Measurements from ENCODE around the gene GRB7. TPM values are rescaled to one million over a fixed set of nuclear protein-coding genes. Genes with fewer than 3 reads are reported as not detected.
"Not testable (repeated sequence)": the region's sequence is repeated elsewhere in the genome, so short reads cannot be mapped to it uniquely, and the experiment has no call there.

The GRB7 gene
- total RNA-seq, 2 experiments from 2014 or later: 0.37 TPM; not detected in 1

DNA sequence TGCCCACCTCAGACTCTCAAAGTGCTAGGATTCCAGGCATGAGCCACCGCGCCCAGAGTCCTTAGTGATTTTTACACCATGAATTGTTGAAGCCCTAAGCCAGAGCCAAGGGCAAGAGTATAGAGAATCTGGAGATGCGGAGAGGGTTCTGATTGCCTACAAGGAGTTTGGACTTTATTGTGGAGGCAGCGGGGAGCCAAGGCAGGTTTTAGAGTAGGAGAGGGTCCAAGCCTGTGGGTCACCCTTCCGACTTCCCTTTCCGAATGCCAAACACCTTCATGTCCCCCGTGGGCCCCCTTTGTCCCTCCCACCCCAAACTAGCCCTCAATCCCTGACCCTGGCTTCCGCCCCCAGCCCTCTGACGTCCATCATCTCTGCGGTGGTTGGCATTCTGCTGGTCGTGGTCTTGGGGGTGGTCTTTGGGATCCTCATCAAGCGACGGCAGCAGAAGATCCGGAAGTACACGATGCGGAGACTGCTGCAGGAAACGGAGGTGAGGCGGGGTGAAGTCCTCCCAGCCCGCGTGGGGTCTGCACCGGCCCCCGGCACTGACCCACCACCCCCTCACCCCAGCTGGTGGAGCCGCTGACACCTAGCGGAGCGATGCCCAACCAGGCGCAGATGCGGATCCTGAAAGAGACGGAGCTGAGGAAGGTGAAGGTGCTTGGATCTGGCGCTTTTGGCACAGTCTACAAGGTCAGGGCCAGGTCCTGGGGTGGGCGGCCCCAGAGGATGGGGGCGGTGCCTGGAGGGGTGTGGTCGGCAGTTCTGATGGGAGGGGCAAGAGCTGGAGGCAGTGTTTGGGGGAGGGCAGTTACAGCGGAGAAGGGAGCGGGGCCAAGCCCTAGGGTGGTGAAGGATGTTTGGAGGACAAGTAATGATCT is 14.5 kb upstream of the GRB7 start:
- no peaks in the 10 kb centered on the region for H3K27me3 Mint-ChIP-seq (ENCODE audit: low read depth)
- no peak for DNase-seq
- no peaks in the 10 kb centered on the region for H3K9me3 Mint-ChIP-seq (ENCODE audit: insufficient read depth)
- ATAC-seq: peak; percentile 50
- POLR2A ChIA-PET: interaction anchor here (1.0 kb wide), 1 partner anchor 7 kb away, joined by 4 read pairs; the partner anchor contains the start of gene MIEN1
- peaks cover 3% of the 10 kb centered on the region for H3K36me3 Mint-ChIP-seq (ENCODE audit: low read depth)
- no peak overlapping the region for H3K4me3 Mint-ChIP-seq
- CTCF ChIA-PET: interaction anchor here (0.6 kb wide), 1 partner anchor 98 kb away, joined by 3 read pairs; no protein-coding TSS in a partner anchor
- no peaks in the 10 kb centered on the region for H3K4me1 Mint-ChIP-seq (ENCODE audit: low read depth)
- H3K27ac Mint-ChIP-seq: no peak overlapping the region

DNA sequence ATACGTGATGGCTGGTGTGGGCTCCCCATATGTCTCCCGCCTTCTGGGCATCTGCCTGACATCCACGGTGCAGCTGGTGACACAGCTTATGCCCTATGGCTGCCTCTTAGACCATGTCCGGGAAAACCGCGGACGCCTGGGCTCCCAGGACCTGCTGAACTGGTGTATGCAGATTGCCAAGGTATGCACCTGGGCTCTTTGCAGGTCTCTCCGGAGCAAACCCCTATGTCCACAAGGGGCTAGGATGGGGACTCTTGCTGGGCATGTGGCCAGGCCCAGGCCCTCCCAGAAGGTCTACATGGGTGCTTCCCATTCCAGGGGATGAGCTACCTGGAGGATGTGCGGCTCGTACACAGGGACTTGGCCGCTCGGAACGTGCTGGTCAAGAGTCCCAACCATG is 13.0 kb upstream of the GRB7 start:
- Mint-ChIP-seq H3K27me3 (ENCODE audit: low read depth) (no peaks in the 10 kb centered on the region), H3K27ac (no peak overlapping the region), H3K9me3 (ENCODE audit: insufficient read depth) (no peaks in the 10 kb centered on the region), H3K4me3 (no peak overlapping the region), H3K36me3 (ENCODE audit: low read depth) (peaks cover 14% of the 10 kb centered on the region), H3K4me1 (ENCODE audit: low read depth) (peaks cover 10% of the 10 kb centered on the region)
- ATAC-seq: no peak
- no peak for DNase-seq
- POLR2A ChIA-PET: interaction anchor here (0.6 to 1.2 kb wide), 2 partner anchors 21 to 30 kb away, joined by 3 read pairs; no protein-coding TSS in a partner anchor
- CTCF ChIA-PET: interaction anchor here (1.5 kb wide), 1 partner anchor 103 kb away, joined by 3 read pairs; no protein-coding TSS in a partner anchor

DNA sequence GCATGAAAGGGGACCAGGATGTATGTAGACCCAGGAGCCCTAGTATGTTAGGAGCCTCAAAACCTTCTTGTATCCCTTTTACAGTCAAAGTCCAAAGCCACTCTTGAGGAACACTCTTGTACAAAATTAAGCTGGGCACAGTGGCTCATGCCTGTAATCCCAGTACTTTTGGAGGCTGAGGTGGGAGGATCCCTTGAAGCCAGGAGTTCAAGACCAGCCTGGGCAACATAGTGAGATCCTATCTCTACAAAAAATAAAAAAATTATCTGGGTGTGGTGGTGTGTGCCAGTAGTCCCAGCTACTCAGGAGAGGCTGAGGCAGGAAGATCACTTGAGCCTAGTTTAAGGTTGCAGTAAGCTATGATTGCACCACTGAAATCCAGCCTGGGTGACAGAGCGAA is 11.8 kb upstream of the GRB7 start:
- not testable (repeated sequence) for ATAC-seq; H3K27me3 Mint-ChIP-seq (ENCODE audit: low read depth); H3K9me3 Mint-ChIP-seq (ENCODE audit: insufficient read depth); H3K27ac Mint-ChIP-seq; H3K4me3 Mint-ChIP-seq; DNase-seq
- CTCF ChIA-PET: interaction anchor here (1.5 kb wide), 1 partner anchor 104 kb away, joined by 3 read pairs; no protein-coding TSS in a partner anchor
- Mint-ChIP-seq H3K36me3 (ENCODE audit: low read depth) (peaks cover 16% of the 10 kb centered on the region), H3K4me1 (ENCODE audit: low read depth) (peaks cover 14% of the 10 kb centered on the region)
- POLR2A ChIA-PET: interaction anchor here (0.7 to 1.2 kb wide), 2 partner anchors 29 to 200 kb away, joined by 3 read pairs; no protein-coding TSS in a partner anchor

DNA sequence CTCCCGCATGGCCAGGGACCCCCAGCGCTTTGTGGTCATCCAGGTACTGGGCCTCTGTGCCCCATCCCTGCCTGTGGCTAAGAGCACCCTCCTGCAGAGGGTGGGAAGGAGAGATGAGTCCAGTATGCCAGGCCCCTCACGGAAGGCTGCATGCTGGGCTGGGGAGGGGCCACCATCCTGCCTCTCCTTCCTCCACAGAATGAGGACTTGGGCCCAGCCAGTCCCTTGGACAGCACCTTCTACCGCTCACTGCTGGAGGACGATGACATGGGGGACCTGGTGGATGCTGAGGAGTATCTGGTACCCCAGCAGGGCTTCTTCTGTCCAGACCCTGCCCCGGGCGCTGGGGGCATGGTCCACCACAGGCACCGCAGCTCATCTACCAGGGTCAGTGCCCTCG is 11.1 kb upstream of the GRB7 start:
- Mint-ChIP-seq H3K36me3 (ENCODE audit: low read depth) (peaks cover 16% of the 10 kb centered on the region), H3K27me3 (ENCODE audit: low read depth) (no peaks in the 10 kb centered on the region), H3K9me3 (ENCODE audit: insufficient read depth) (no peaks in the 10 kb centered on the region), H3K27ac (no peak overlapping the region), H3K4me1 (ENCODE audit: low read depth) (peaks cover 17% of the 10 kb centered on the region), H3K4me3 (no peak overlapping the region)
- ATAC-seq (no peak), DNase-seq (no peak)
- ChIA-PET POLR2A (no interaction called here), CTCF (no interaction called here)

DNA sequence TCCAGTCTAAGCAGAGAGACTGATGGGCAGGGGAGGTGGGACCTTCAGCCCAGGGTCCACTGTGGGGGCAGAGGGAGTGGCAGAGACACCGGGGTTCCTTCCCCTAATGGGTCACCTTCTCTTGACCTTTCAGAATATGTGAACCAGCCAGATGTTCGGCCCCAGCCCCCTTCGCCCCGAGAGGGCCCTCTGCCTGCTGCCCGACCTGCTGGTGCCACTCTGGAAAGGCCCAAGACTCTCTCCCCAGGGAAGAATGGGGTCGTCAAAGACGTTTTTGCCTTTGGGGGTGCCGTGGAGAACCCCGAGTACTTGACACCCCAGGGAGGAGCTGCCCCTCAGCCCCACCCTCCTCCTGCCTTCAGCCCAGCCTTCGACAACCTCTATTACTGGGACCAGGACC is 10.2 kb upstream of the GRB7 start:
- CTCF ChIA-PET: interaction anchor here (0.6 to 5.6 kb wide), 2 partner anchors 105 to 1125 kb away, joined by 3 to 56 read pairs; no protein-coding TSS in a partner anchor

DNA sequence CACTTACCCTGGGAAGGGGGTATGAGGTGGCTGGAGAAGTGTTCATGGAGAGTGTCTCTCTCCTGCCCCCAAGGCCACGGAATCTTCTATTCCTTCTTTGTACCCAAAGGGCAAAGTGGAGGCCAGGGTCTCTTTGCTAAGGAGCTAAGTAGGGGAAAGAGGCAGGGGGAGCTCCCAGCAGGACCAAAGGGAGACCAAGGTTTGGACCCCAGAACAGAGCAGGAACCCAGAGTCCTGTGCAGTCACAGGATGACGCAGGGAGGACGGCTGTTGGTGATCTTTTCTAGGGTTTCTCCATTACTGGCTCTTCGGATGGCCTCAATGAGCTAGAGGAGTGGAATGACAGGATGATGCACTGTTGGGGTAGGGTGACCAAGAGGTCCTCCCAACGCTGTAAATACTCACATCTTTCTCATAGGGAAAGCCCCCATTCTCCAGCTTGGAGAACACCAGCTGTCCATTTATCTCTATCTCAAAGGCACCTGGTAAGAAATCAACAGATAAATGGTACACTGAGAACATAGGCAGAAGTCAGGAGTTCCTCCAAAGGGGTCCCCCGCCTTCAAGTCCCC is 8.4 kb upstream of the GRB7 start:
- peaks cover 16% of the 10 kb centered on the region for H3K36me3 Mint-ChIP-seq (ENCODE audit: low read depth)
- CTCF ChIA-PET: interaction anchor here (0.7 to 5.6 kb wide), 28 partner anchors 9 to 340 kb away, joined by 3 to 56 read pairs (median 4); partner anchors contain the start of genes IKZF3, PGAP3, PNMT and PSMD3
- no peak for ATAC-seq
- peaks cover 17% of the 10 kb centered on the region for H3K4me1 Mint-ChIP-seq (ENCODE audit: low read depth)
- peak overlapping the region; percentile 88 for H3K27ac Mint-ChIP-seq
- no peak for DNase-seq
- peaks cover 4% of the 10 kb centered on the region for H3K27me3 Mint-ChIP-seq (ENCODE audit: low read depth)
- POLR2A ChIA-PET: interaction anchor here (0.9 to 3.0 kb wide), 17 partner anchors 9 to 251 kb away, joined by 3 to 18 read pairs (median 4); partner anchors contain the start of genes ERBB2, PGAP3 and PSMD3
- H3K9me3 Mint-ChIP-seq (ENCODE audit: insufficient read depth): no peaks in the 10 kb centered on the region
- peak overlapping the region; percentile 91 for H3K4me3 Mint-ChIP-seq

More for the DNA sequence above, 10.2 kb upstream of the GRB7 start:
- H3K36me3 Mint-ChIP-seq (ENCODE audit: low read depth): peaks cover 16% of the 10 kb centered on the region
- peaks cover 2% of the 10 kb centered on the region for H3K27me3 Mint-ChIP-seq (ENCODE audit: low read depth)
- H3K4me3 Mint-ChIP-seq: no peak overlapping the region
- no peak for DNase-seq
- POLR2A ChIA-PET: no interaction called here
- H3K27ac Mint-ChIP-seq: no peak overlapping the region
- no peak for ATAC-seq
- H3K4me1 Mint-ChIP-seq (ENCODE audit: low read depth): peaks cover 17% of the 10 kb centered on the region
- no peaks in the 10 kb centered on the region for H3K9me3 Mint-ChIP-seq (ENCODE audit: insufficient read depth)

DNA sequence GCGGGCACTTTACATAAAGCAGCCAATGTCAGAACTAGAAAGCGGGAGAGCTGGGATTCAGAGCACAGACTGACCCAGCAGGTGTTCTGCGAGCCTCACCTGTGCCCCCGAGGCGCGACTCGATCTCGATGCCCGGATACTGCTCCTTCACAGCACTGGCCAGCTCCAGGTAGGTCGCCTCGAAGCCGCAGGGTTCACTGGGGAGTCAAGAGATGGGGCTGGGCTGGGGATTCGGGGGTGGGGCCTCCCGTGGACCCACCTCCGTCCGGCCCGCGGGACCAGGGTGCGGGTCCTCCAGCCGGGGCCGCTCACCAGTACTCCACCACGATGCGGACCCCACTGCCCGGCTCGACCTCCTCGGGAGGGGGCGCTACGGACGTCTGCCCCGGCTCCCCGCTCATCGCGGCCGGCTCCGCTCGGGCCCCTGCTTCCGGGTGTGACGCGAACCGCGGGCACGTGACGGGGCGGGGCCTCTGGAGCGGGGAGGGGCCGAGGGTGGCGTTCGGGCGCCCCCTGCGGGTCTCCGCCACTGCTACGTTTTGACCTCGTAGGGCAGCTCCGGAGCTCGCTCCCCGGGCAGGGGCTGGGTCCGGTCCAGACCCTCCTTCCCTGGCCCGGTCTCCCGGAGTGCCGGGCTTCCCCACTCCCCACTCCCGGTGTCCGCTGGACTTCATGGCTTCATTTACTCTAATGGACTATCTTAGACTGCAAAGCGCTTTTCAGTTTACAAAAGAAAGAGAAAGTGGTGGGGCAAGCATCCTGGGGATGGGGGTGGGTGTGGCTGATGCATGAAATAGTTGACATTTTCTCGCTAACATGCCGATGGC is 7.4 kb upstream of the GRB7 start, which contains the start of gene MIEN1:
TSS of gene MIEN1 (minus strand) at position 438 of the 827 bp plus-strand sequence. CDS start at position 401, 37 bp downstream.
- ChIA-PET CTCF (interaction anchor here (0.5 to 5.6 kb wide), 39 partner anchors 10 to 339 kb away, joined by 3 to 56 read pairs (median 4); partner anchors contain the start of genes PGAP3, PNMT, PSMD3 and STARD3), POLR2A (interaction anchor here (0.6 to 3.0 kb wide), 19 partner anchors 8 to 134 kb away, joined by 3 to 18 read pairs (median 4); partner anchors contain the start of genes ERBB2, IKZF3 and PGAP3)
- H3K9me3 Mint-ChIP-seq (ENCODE audit: insufficient read depth): no peaks in the 10 kb centered on the region
- H3K27me3 Mint-ChIP-seq (ENCODE audit: low read depth): peaks cover 6% of the 10 kb centered on the region
- peak within 1 kb of the TSS; percentile 88 for H3K27ac Mint-ChIP-seq
- DNase-seq (peak; percentile 95), ATAC-seq (peak; percentile 92)
- H3K36me3 Mint-ChIP-seq (ENCODE audit: low read depth): peaks cover 16% of the 10 kb centered on the region
- peak within 1 kb of the TSS; percentile 91 for H3K4me3 Mint-ChIP-seq
- peaks cover 17% of the 10 kb centered on the region for H3K4me1 Mint-ChIP-seq (ENCODE audit: low read depth)

DNA sequence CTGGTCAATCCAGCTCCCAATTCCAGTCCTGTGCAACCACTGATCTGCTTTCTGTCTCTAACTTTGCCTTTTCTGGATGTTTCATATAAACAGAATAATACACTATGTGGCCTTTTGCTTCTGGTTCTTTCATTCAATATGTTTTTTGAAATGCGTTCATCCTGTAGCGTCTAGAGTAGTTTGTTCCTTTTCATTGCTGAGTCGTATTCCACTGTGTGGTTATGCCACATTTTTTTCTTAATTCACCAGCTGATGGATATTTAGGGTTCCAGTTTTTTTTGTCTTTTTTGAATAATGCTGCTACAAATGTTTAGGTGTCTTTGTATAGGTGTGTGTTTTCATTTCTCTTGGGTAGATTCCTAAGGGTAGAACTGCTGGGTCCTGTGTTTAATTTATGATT is 5.2 kb upstream of the GRB7 start:
- no peak for ATAC-seq
- CTCF ChIA-PET: interaction anchor here (0.9 to 5.6 kb wide), 3 partner anchors 62 to 110 kb away, joined by 3 to 56 read pairs (median 4); partner anchors contain the start of gene PNMT
- no peaks in the 10 kb centered on the region for H3K9me3 Mint-ChIP-seq (ENCODE audit: insufficient read depth)
- DNase-seq: no peak
- peaks cover 20% of the 10 kb centered on the region for H3K27me3 Mint-ChIP-seq (ENCODE audit: low read depth)
- H3K4me1 Mint-ChIP-seq (ENCODE audit: low read depth): peaks cover 17% of the 10 kb centered on the region
- no peak overlapping the region for H3K4me3 Mint-ChIP-seq
- H3K27ac Mint-ChIP-seq: no peak overlapping the region
- POLR2A ChIA-PET: interaction anchor here (0.6 kb wide), 1 partner anchor 180 kb away, joined by 4 read pairs; no protein-coding TSS in a partner anchor
- H3K36me3 Mint-ChIP-seq (ENCODE audit: low read depth): peaks cover 16% of the 10 kb centered on the region

DNA sequence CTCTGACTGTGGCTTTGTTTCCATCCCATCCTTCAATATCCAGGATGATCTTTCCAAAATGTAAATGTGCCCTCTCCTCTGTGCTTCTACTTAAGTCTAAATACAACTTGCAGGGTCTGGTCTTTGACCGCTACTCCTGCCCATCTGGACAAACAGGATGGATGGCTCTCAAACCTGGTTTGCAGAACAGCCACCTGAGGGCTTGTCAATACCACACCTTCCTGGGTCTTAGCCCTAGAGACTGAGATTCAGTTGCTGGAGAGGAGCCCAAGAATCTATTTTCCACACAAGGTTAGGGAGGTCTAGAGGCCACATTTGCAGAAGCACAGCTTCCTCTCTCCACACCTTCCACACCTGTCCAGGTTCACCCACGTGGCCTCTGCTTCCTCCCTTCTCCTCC is 1.9 kb upstream of the GRB7 start:
- H3K4me1 Mint-ChIP-seq (ENCODE audit: low read depth): peaks cover 29% of the 10 kb centered on the region
- H3K4me3 Mint-ChIP-seq: no peak overlapping the region
- H3K9me3 Mint-ChIP-seq (ENCODE audit: insufficient read depth): no peaks in the 10 kb centered on the region
- no peak overlapping the region for H3K27ac Mint-ChIP-seq
- CTCF ChIA-PET: interaction anchor here (0.8 kb wide), 1 partner anchor 113 kb away, joined by 3 read pairs; no protein-coding TSS in a partner anchor
- ATAC-seq (no peak), DNase-seq (no peak)
- H3K27me3 Mint-ChIP-seq (ENCODE audit: low read depth): peaks cover 24% of the 10 kb centered on the region
- POLR2A ChIA-PET: no interaction called here
- H3K36me3 Mint-ChIP-seq (ENCODE audit: low read depth): no peaks in the 10 kb centered on the region

DNA sequence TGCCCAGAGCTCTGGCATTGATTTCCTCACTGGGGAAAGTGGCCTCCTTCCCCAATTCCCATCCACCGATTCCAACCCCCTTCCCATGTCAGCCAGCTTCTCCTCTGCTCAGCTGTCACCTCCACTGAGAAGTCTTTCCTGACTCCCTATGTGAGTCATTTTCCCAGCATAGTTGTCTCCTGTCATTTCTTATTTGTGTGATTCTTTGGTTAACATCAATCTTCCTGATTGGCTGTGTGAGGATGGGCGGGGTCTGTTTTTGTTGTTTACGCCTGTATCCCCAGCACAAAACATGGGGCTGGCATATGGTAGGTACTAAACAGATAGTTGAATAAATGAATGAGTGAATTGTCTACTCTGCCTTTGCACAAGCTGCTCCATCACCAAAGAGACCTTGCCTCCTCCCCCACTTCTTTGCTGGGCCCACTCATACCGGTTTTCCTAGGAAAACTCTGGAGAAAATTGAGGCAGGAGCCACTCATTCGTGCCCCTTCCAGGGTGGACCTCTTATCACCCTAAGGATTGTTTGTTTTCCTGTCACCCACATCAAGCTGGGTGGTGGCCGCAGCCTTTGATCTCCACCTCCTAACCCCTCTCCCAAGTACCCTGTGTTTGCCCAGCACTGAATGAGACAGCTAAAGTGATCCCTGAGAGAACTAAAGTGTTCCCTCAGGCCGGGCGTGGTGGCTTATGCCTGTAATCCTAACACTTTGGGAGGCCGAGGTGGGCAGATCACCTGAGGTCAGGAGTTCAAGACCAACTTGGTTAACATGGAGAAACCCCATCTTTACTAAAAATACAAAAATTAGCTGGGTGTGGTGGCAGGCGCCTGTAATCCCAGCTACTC is 1.2 kb upstream of the GRB7 start:
- Mint-ChIP-seq H3K4me3 (no peak overlapping the region), H3K27ac (no peak overlapping the region), H3K9me3 (ENCODE audit: insufficient read depth) (no peaks in the 10 kb centered on the region), H3K36me3 (ENCODE audit: low read depth) (no peaks in the 10 kb centered on the region), H3K27me3 (ENCODE audit: low read depth) (peaks cover 26% of the 10 kb centered on the region), H3K4me1 (ENCODE audit: low read depth) (peaks cover 31% of the 10 kb centered on the region)
- ATAC-seq: no peak
- DNase-seq: no peak
- ChIA-PET CTCF (interaction anchor here (0.8 kb wide), 1 partner anchor 113 kb away, joined by 3 read pairs; no protein-coding TSS in a partner anchor), POLR2A (interaction anchor here (0.9 kb wide), 1 partner anchor 33 kb away, joined by 3 read pairs; no protein-coding TSS in a partner anchor)

All from activated CD8-positive, alpha-beta T cell treated with anti-CD3 and anti-CD28 coated beads, Interleukin-2, amount 10 ng/mL, durations not matched to agents 7 days and 5 days (primary cell).